ENCODE data around the gene PNCK. TPM values are rescaled to one million over a fixed set of nuclear protein-coding genes. Genes with fewer than 3 reads are reported as not detected.

The PNCK gene
- total RNA-seq, 2 donors from 2014 or later, result 8.5 to 50.6 TPM

- no peaks in the 10 kb centered on the region for H3K36me3 ChIP-seq
- H3K9me3 ChIP-seq, result no peaks in the 10 kb centered on the region
- no peak overlapping the region for H3K4me3 ChIP-seq
- H3K4me1 ChIP-seq (replicated peaks), result no peaks in the 10 kb centered on the region
- 92% methylated on average over 9 of the region's 9 CpGs for WGBS
- H3K27ac ChIP-seq, result no peak overlapping the region
- no peaks in the 10 kb centered on the region for H3K27me3 ChIP-seq (replicated peaks; ENCODE audit: insufficient read depth)
- TF ChIP-seq POLR2AphosphoS5 (IDR thresholded peaks at IDR 0.05) (no peak), POLR2A (IDR thresholded peaks at IDR 0.05) (no peak), CTCF (IDR thresholded peaks at IDR 0.05) (no peak)
- intact Hi-C loops (cut with DNase I), result no loop called here
- DNase-seq (ENCODE audit: low spot score), result no peak
These were observed 43.8 kb upstream of the PNCK start for GRCh38 chrX:153717445-153717844.

- WGBS, result 39% methylated on average over 3 of the region's 3 CpGs
These were observed 40.6 kb upstream of the PNCK start for GRCh38 chrX:153714256-153714655.

GRCh38 chrX:153709726-153710674 is 36.4 kb upstream of the PNCK start:
- intact Hi-C loops (cut with DNase I), result loop anchor here (10.0 kb wide), 1 partner anchor 155 kb away; no protein-coding TSS in a partner anchor
- H3K4me1 ChIP-seq (replicated peaks), result no peaks in the 10 kb centered on the region
- no peak for TF ChIP-seq POLR2A (IDR thresholded peaks at IDR 0.05)
- TF ChIP-seq CTCF (IDR thresholded peaks at IDR 0.05), result no peak
- TF ChIP-seq POLR2AphosphoS5 (IDR thresholded peaks at IDR 0.05), result no peak

More at GRCh38 chrX:153714256-153714655, 40.6 kb upstream of the PNCK start:
- no peaks in the 10 kb centered on the region for H3K9me3 ChIP-seq
- H3K36me3 ChIP-seq, result no peaks in the 10 kb centered on the region
- no peak overlapping the region for H3K27ac ChIP-seq
- intact Hi-C loops (cut with DNase I), result no loop called here
- DNase-seq (ENCODE audit: low spot score), result no peak
- no peaks in the 10 kb centered on the region for H3K27me3 ChIP-seq (replicated peaks; ENCODE audit: insufficient read depth)
- H3K4me1 ChIP-seq (replicated peaks), result no peaks in the 10 kb centered on the region
- no peak for TF ChIP-seq POLR2A (IDR thresholded peaks at IDR 0.05)
- TF ChIP-seq POLR2AphosphoS5 (IDR thresholded peaks at IDR 0.05), result no peak
- no peak for TF ChIP-seq CTCF (IDR thresholded peaks at IDR 0.05)
- H3K4me3 ChIP-seq, result no peak overlapping the region

GRCh38 chrX:153708415-153708814 is 34.8 kb upstream of the PNCK start:
- no peak overlapping the region for H3K27ac ChIP-seq
- H3K4me1 ChIP-seq (replicated peaks), result no peaks in the 10 kb centered on the region
- no peak for TF ChIP-seq POLR2A (IDR thresholded peaks at IDR 0.05)
- peak in 3 of 4 experiments; percentile 65 to 82 (median 78) for TF ChIP-seq CTCF (IDR thresholded peaks at IDR 0.05)
- TF ChIP-seq POLR2AphosphoS5 (IDR thresholded peaks at IDR 0.05), result peak; percentile 57
- H3K36me3 ChIP-seq, result no peaks in the 10 kb centered on the region
- peak; percentile 64 for DNase-seq (ENCODE audit: low spot score)
- H3K9me3 ChIP-seq, result no peaks in the 10 kb centered on the region
- H3K4me3 ChIP-seq, result no peak overlapping the region
- intact Hi-C loops (cut with DNase I), result loop anchor here (10.0 kb wide), 1 partner anchor 154 kb away; no protein-coding TSS in a partner anchor
- WGBS, result 17% methylated on average over 10 of the region's 13 CpGs
- H3K27me3 ChIP-seq (replicated peaks; ENCODE audit: insufficient read depth), result no peaks in the 10 kb centered on the region

More at GRCh38 chrX:153709726-153710674, 36.4 kb upstream of the PNCK start:
- DNase-seq (ENCODE audit: low spot score), result no peak
- Histone ChIP-seq H3K27me3 (replicated peaks; ENCODE audit: insufficient read depth) (no peaks in the 10 kb centered on the region), H3K9me3 (no peaks in the 10 kb centered on the region), H3K27ac (no peak overlapping the region), H3K4me3 (no peak overlapping the region), H3K36me3 (no peaks in the 10 kb centered on the region)
- WGBS, result 82% methylated on average over 20 of the region's 27 CpGs

Data from prostate gland (tissue), 2 donors.